C4-2B (cell line): Measurements from ENCODE around the gene ZNF48.
A peak's percentile ranks its signal among the peaks of the same experiment; 100 is the strongest.

Experiments
- H3K27ac ChIP-seq: fragments of 450-650 bp; 2 replicates; pipeline ENCODE4 v1.5.1; 2017
- CTCF ChIP-seq: fragments of 450-650 bp; conservative IDR thresholded peaks from 2 replicates; pipeline ENCODE4 v1.5.1; 2017; ENCODE audit warnings: mild to moderate bottlenecking
- ZFX ChIP-seq: fragments of 450-650 bp; IDR thresholded peaks from 2 replicates; pipeline ENCODE4 v1.6.1; 2017

ZNF48 gene

GRCh38 chr16:30429418-30429677 is 34.1 kb downstream of the ZNF48 start:
- TF ChIP-seq CTCF (no peak), ZFX (no peak)
- H3K27ac ChIP-seq = peak overlapping the region; percentile 85

DNA sequence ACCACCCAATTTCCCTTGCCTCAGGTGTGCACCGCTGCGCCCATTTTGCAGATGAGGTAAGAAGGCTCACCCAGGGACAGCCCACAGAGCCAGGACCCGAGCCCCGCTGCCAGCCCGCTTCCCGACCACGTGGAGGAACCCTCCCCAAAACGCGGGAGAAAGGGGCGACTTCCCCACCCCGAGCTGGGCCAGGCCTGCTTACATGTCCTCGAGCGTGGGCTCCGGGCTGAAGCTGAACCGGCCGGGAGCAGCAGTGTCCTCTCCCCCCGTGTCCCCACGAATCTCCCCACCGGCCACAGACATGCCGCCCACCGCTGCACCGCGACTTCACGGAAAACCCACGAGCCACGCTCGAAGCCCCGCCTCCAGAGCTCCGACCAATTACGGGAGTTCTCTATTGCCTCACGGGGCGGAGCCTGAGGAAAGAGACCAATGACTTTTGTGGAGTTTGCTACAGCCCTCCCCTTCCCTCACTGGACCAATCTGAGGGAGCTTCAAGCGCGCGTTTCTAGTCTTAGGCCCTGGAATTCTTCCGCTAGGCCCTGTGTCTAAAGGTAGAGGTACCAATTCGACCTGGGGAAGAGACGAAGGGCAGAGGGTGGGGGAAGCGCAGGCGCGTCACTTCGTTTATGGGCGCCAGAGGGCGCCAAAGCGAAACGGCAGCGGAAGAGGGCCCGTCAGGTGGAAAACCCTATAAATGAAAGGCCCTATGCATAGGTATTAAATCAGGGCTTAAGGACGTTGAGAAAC is 34.6 kb downstream of the ZNF48 start, which contains the start of gene DCTPP1:
TSS of gene DCTPP1 (minus strand) at position 353 of the 750 bp plus-strand sequence. CDS start at position 303, 50 bp downstream.
- H3K27ac ChIP-seq = peak within 1 kb of the TSS; percentile 85

DNA sequence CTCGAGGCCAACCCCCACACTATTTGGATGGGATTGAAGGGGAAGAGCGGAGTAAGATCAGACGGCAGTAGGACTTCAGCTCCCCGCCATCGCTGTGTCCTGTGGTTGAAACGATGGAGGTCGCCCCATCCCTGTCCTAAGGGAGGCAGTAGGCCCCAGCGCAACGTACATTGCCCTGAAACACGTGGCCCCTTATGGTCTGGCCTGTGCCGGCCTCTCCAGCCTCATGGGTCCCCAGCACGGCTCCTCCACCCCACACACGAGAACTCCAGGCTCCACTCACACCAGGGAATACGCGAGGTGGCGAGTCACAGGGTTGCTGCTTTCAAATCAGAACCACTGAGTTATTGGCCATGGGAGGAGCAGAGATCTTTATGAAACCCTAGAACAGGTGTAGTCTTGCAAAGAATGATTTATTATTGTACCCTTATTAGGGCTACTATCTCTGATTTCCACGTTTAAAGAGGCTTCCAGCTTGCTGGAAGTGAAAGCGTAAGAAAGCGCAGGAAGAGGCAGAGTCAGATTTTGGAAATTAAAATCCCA is 35.3 kb downstream of the ZNF48 start:
- TF ChIP-seq ZFX (peak; percentile 63; the same call in 1 of the 2 replicates), CTCF (peak; percentile 37)

More for the DNA sequence above, 34.6 kb downstream of the ZNF48 start, which contains the start of gene DCTPP1:
- TF ChIP-seq CTCF = peak; percentile 95
- no peak for TF ChIP-seq ZFX

DNA sequence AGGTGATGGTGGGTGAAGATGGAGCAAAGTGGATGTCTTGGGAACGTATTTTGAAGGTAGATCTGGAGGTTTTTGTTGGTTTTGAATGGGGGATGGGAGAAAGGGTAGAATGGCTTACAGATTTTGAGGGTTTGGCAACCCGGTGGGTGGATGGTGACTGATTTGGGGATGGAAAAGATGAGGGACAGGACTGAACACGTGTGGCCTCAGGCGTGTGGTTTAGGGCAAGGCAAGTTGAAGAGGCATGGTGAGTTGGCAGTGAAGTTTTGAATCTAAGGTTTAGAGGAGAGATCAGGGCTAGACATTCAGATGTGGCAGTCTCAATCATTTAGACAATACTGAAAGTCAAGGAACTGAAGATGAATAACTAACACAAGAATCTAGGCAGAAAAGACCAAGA is 39.6 kb downstream of the ZNF48 start:
- no peak overlapping the region for H3K27ac ChIP-seq
- TF ChIP-seq CTCF (no peak), ZFX (no peak)

More for the DNA sequence above, 35.3 kb downstream of the ZNF48 start:
- peak overlapping the region; percentile 85 for H3K27ac ChIP-seq

DNA sequence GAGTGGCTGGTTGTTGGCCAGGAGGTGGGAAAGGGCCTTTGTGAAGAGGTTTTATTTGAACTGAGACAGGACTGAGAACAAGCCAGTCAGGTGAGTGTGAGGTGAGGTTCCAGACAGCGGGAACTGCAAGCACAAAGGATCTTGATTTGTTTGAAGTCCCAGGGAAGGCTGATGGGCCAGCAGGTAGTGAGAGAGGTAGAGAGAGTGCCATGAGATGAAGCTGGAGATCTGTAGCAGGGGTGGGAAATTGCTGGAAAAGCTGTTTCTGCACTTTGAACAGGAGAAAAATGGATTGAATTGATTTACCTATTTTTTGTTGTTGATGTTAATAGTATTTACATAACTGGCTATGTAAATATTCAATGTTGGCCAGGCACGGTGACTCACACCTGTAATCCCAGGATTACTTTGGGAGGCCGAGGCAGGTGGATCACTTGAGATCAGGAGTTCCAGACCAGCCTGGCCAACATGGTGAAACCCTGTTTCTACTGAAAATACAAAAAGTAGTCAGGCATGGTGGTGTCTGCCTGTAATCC is 42.4 kb downstream of the ZNF48 start:
- TF ChIP-seq ZFX (no peak), CTCF (no peak)

DNA sequence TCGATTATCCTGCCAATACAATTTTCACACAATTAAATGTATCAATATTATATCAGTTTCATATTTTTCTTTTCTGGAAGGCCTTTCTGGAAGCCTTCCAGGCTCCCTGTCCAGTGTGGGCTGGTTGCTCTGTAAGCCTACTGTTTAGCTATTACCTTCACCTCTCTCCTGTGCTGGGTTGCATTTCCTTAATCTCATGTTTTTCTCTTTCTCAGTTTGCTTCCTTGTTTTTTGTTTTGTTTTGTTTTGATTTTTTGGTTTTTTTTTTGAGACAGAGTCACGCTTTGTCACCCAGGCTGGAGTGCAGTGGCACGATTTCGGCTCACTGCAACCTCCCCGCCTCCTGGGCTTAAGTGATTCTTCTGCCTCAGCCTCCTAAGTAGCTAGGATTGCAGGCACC is 43.6 kb downstream of the ZNF48 start:
- TF ChIP-seq ZFX (no peak), CTCF (no peak)
- H3K27ac ChIP-seq = peak overlapping the region; percentile 64

More for the DNA sequence above, 42.4 kb downstream of the ZNF48 start:
- H3K27ac ChIP-seq = peak overlapping the region; percentile 64

- no peak overlapping the region for H3K27ac ChIP-seq
- no peak for TF ChIP-seq ZFX
- no peak for TF ChIP-seq CTCF
These were observed 44.6 kb downstream of the ZNF48 start for GRCh38 chr16:30439720-30440348.
